HEK293T (cell line): ENCODE measurements around the gene AOAH.

Experiments used
- CTCF ChIA-PET: fragments of 350-600 bp; formaldehyde crosslinking; extraction: SDS; loops from one replicate; lab custom pipeline; 2021; ENCODE audit warnings: antibody characterized with exemption, inconsistent platforms; lab: Yijun Ruan, JAX
- POLR2A ChIA-PET: fragments of 350-600 bp; formaldehyde crosslinking; extraction: SDS; loops from one replicate; lab custom pipeline; 2020; ENCODE audit warnings: antibody characterized with exemption, inconsistent platforms; lab: Yijun Ruan, JAX
- DNase-seq: peaks from one replicate; pipeline ENCODE4 v3.0.0; 2012; ENCODE audit warnings: mixed read lengths; ENCODE audit errors: extremely low spot score
- ARNT ChIP-seq: fragments of 450-650 bp; IDR thresholded peaks from 2 replicates; pipeline ENCODE4 v1.6.1; 2017; ENCODE audit warnings: mild to moderate bottlenecking
- BHLHE40 ChIP-seq: fragments of 450-650 bp; IDR thresholded peaks from 2 replicates; pipeline ENCODE4 v1.6.1; 2016; ENCODE audit warnings: mild to moderate bottlenecking, moderate library complexity, borderline replicate concordance
- CTBP1 ChIP-seq: fragments of 450-650 bp; IDR thresholded peaks from 2 replicates; pipeline ENCODE4 v1.6.1; 2016; ENCODE audit warnings: borderline replicate concordance
- ELF4 ChIP-seq: fragments of 450-650 bp; IDR thresholded peaks from 2 replicates; pipeline ENCODE4 v1.6.1; 2017; ENCODE audit warnings: antibody characterized with exemption
- FOXA1 ChIP-seq: fragments of 450-650 bp; IDR thresholded peaks from 2 replicates; pipeline ENCODE4 v1.6.1; 2016; ENCODE audit warnings: mild to moderate bottlenecking
- FOXK2 ChIP-seq: fragments of 450-650 bp; IDR thresholded peaks from 2 replicates; pipeline ENCODE4 v1.6.1; 2016; ENCODE audit warnings: mild to moderate bottlenecking
- FOXM1 ChIP-seq: fragments of 450-650 bp; IDR thresholded peaks from 2 replicates; pipeline ENCODE4 v1.6.1; 2017; ENCODE audit warnings: mild to moderate bottlenecking, borderline replicate concordance
- HDGF ChIP-seq: fragments of 450-650 bp; IDR thresholded peaks from 2 replicates; pipeline ENCODE4 v1.6.1; 2017; ENCODE audit warnings: antibody characterized with exemption, borderline replicate concordance
- L3MBTL2 ChIP-seq: fragments of 450-650 bp; conservative IDR thresholded peaks from 2 replicates; pipeline ENCODE4 v1.6.1; 2016; ENCODE audit warnings: mild to moderate bottlenecking
- LEF1 ChIP-seq: fragments of 450-650 bp; IDR thresholded peaks from 2 replicates; pipeline ENCODE4 v1.6.1; 2017; ENCODE audit warnings: mild to moderate bottlenecking, borderline replicate concordance
- NFRKB ChIP-seq: fragments of 450-650 bp; IDR thresholded peaks from 2 replicates; pipeline ENCODE4 v1.6.1; 2016; ENCODE audit warnings: mild to moderate bottlenecking, moderate library complexity
- PKNOX1 ChIP-seq: fragments of 450-650 bp; IDR thresholded peaks from 2 replicates; pipeline ENCODE4 v1.6.1; 2016
- SP1 ChIP-seq: fragments of 450-650 bp; IDR thresholded peaks from 2 replicates; pipeline ENCODE4 v1.6.1; 2017
- SUZ12 ChIP-seq: fragments of 450-650 bp; IDR thresholded peaks from 2 replicates; pipeline ENCODE4 v1.6.1; 2016; ENCODE audit warnings: mild to moderate bottlenecking
- TARDBP ChIP-seq: fragments of 450-650 bp; IDR thresholded peaks from 2 replicates; pipeline ENCODE4 v1.6.1; 2016
- ZNF384 ChIP-seq: fragments of 450-650 bp; IDR thresholded peaks from 2 replicates; pipeline ENCODE4 v1.6.1; 2016

Gene AOAH

GRCh38 chr7:36723951-36724664, at the start of gene AOAH:
AOAH (minus strand) TSS chr7:36724494; CDS start chr7:36724148, 346 bp downstream.
- CTCF ChIA-PET = no interaction called here
- POLR2A ChIA-PET = no interaction called here
- DNase-seq = no peak

GRCh38 chr7:36766451-36766850, 42.2 kb upstream of the AOAH start:
- ChIA-PET CTCF (no interaction called here), POLR2A (no interaction called here)
- TF ChIP-seq LEF1 (no peak), ELF4 (no peak), L3MBTL2 (no peak), HDGF (no peak), FOXM1 (no peak), FOXK2 (no peak), NFRKB (no peak), SP1 (no peak), ZNF384 (no peak), ARNT (no peak), FOXA1 (no peak), TARDBP (no peak), BHLHE40 (no peak), PKNOX1 (no peak)

More at GRCh38 chr7:36723951-36724664, at the start of gene AOAH:
- no peak for TF ChIP-seq LEF1
- no peak for TF ChIP-seq TARDBP
- TF ChIP-seq CTBP1 = no peak
- no peak for TF ChIP-seq ZNF384
- TF ChIP-seq HDGF = no peak
- no peak for TF ChIP-seq L3MBTL2
- TF ChIP-seq ARNT = no peak
- no peak for TF ChIP-seq SP1
- no peak for TF ChIP-seq FOXA1
- TF ChIP-seq ELF4 = no peak
- no peak for TF ChIP-seq FOXM1
- TF ChIP-seq PKNOX1 = no peak
- TF ChIP-seq NFRKB = no peak
- TF ChIP-seq BHLHE40 = no peak
- no peak for TF ChIP-seq SUZ12

GRCh38 chr7:36765605-36766004, 41.3 kb upstream of the AOAH start:
- ChIA-PET CTCF (no interaction called here), POLR2A (no interaction called here)
- TF ChIP-seq TARDBP (no peak), ELF4 (no peak), CTBP1 (no peak), FOXA1 (no peak), FOXM1 (no peak), BHLHE40 (no peak)
- DNase-seq = no peak

More at GRCh38 chr7:36766451-36766850, 42.2 kb upstream of the AOAH start:
- DNase-seq = no peak

- POLR2A ChIA-PET = no interaction called here
- TF ChIP-seq FOXA1 (no peak), TARDBP (no peak), BHLHE40 (no peak), SP1 (no peak), HDGF (no peak), ARNT (no peak), ZNF384 (no peak), CTBP1 (no peak), LEF1 (no peak)
- DNase-seq = no peak
- CTCF ChIA-PET = no interaction called here
Measured at GRCh38 chr7:36764929-36765328, 40.6 kb upstream of the AOAH start.

GRCh38 chr7:36763132-36763816, 39.0 kb upstream of the AOAH start:
- ChIA-PET CTCF (no interaction called here), POLR2A (no interaction called here)
- DNase-seq = no peak
- TF ChIP-seq SP1 (no peak), SUZ12 (no peak), FOXA1 (no peak), ZNF384 (no peak)

GRCh38 chr7:36762394-36762793, 38.1 kb upstream of the AOAH start:
- ChIA-PET CTCF (no interaction called here), POLR2A (no interaction called here)
- TF ChIP-seq PKNOX1 = no peak
- no peak for TF ChIP-seq FOXK2
- no peak for TF ChIP-seq BHLHE40
- DNase-seq = no peak
